SU-DHL-6 (cell line): Measurements from ENCODE around the gene HIVEP3.

ENCODE experiments used
- H2AFZ ChIP-seq: fragments of 200-600 bp; sonication (generic); 2 replicates; pipeline ENCODE4 v1.6.1; 2014; ENCODE audit warnings: low read depth, mild to moderate bottlenecking, moderate library complexity, mixed read lengths, antibody characterized with exemption, low read length; ENCODE audit not compliant: severe bottlenecking
- H3F3A ChIP-seq: fragments of 200-600 bp; shearing (Covaris generic); 2 replicates; pipeline ENCODE4 v1.6.0; 2016; ENCODE audit warnings: antibody characterized with exemption, mild to moderate bottlenecking; ENCODE audit not compliant: insufficient read depth
- H3K27ac ChIP-seq: fragments of 200-600 bp; sonication (generic); 2 replicates; pipeline ENCODE4 v1.5.1; 2016; ENCODE audit warnings: low read depth, mild to moderate bottlenecking, low read length, moderate library complexity, mixed read lengths
- H3K27me3 ChIP-seq: fragments of 200-600 bp; sonication (generic), shearing (Covaris generic); 2 replicates; pipeline ENCODE4 v1.6.0; 2014; ENCODE audit warnings: mild to moderate bottlenecking, low read length
- H3K36me3 ChIP-seq: fragments of 200-600 bp; sonication (generic); 2 replicates; pipeline ENCODE4 v1.6.1; 2014; ENCODE audit warnings: mild to moderate bottlenecking, low read length, mixed read lengths
- H3K4me2 ChIP-seq: fragments of 300-600, 200-600 bp; shearing (Covaris generic), sonication (generic); 2 replicates; pipeline ENCODE4 v1.6.0; 2014; ENCODE audit warnings: low read length, low read depth, mild to moderate bottlenecking; ENCODE audit not compliant: poor library complexity, severe bottlenecking
- H3K4me3 ChIP-seq: fragments of 200-600 bp; sonication (generic); 2 replicates; pipeline ENCODE4 v1.5.1; 2014; ENCODE audit warnings: antibody characterized with exemption, low read length, mild to moderate bottlenecking, mixed read lengths; ENCODE audit not compliant: insufficient read depth, poor library complexity, severe bottlenecking
- H3K79me2 ChIP-seq: fragments of 200-600 bp; sonication (generic); 2 replicates; pipeline ENCODE4 v1.6.1; 2014; ENCODE audit warnings: mild to moderate bottlenecking, low read length, moderate library complexity; ENCODE audit not compliant: insufficient read depth
- H3K9ac ChIP-seq: fragments of 200-600 bp; sonication (generic); 2 replicates; pipeline ENCODE4 v1.7.0; 2014; ENCODE audit warnings: mild to moderate bottlenecking, low read length
- H3K9me2 ChIP-seq: fragments of 200-600 bp; sonication (generic); replicated peaks from 2 replicates; pipeline ENCODE4 v1.6.1; 2014; ENCODE audit warnings: low read length; ENCODE audit not compliant: insufficient read depth
- H3K9me3 ChIP-seq: fragments of 200-600 bp; sonication (generic); 2 replicates; pipeline ENCODE4 v1.6.1; 2014; ENCODE audit warnings: low read length, mixed read lengths; ENCODE audit not compliant: insufficient read depth
- H4K20me1 ChIP-seq: fragments of 200-600 bp; sonication (generic); 2 replicates; pipeline ENCODE4 v1.6.1; 2014; ENCODE audit warnings: low read depth, mild to moderate bottlenecking, antibody characterized with exemption, low read length, moderate library complexity, mixed read lengths
- EZH2phosphoT487 ChIP-seq: fragments of 200-600 bp; sonication (generic), shearing (Covaris generic); conservative IDR thresholded peaks from 2 replicates; pipeline ENCODE4 v1.6.1; 2018; ENCODE audit warnings: mild to moderate bottlenecking, antibody characterized with exemption, low read length, moderate library complexity, mixed read lengths
- TF ChIP-seq, protein P1 (sequence below): fragments of 200-600 bp; sonication (generic); IDR thresholded peaks from one replicate; pipeline ENCODE4 v1.5.1; 2017; ENCODE audit warnings: antibody characterized with exemption, mild to moderate bottlenecking, low read length, moderate library complexity; ENCODE audit not compliant: insufficient read depth, poor library complexity, severe bottlenecking

HIVEP3 gene

DNA sequence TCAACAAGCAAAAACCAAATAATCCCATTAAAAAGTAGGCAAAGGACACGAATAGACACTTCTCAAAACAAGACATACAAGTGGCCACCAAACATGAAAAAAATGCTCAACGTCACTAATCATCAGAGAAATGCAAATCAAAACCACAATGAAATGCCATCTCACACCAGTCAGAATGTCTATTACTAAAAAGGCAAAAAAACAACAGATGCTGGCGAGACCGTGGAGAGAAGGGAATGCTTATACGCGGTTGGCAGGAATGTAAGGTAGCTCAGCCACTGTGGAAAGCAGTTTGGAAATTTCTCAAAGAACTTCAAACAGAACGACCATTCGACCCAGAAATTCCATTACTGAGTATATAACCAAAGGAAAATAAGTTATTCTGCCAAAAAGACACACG lies 289.2 kb downstream of the HIVEP3 start:
- Histone ChIP-seq H3K9me3 (no peaks in the 10 kb centered on the region), H2AFZ (no peak overlapping the region), H3K36me3 (no peaks in the 10 kb centered on the region), H3K9me2 (no peaks in the 10 kb centered on the region), H3K27me3 (no peaks in the 10 kb centered on the region), H3K9ac (no peak overlapping the region), H3K27ac (no peak overlapping the region), H3K4me2 (no peak overlapping the region), H3K4me3 (no peak overlapping the region), H3F3A (no peaks in the 10 kb centered on the region), H3K79me2 (no peaks in the 10 kb centered on the region), H4K20me1 (0 out of 2 replicates have a peak, but pooled peaks cover 2% of the 10 kb centered on the region)
- no peak for TF ChIP-seq EZH2phosphoT487
- TF ChIP-seq, protein P1, sequence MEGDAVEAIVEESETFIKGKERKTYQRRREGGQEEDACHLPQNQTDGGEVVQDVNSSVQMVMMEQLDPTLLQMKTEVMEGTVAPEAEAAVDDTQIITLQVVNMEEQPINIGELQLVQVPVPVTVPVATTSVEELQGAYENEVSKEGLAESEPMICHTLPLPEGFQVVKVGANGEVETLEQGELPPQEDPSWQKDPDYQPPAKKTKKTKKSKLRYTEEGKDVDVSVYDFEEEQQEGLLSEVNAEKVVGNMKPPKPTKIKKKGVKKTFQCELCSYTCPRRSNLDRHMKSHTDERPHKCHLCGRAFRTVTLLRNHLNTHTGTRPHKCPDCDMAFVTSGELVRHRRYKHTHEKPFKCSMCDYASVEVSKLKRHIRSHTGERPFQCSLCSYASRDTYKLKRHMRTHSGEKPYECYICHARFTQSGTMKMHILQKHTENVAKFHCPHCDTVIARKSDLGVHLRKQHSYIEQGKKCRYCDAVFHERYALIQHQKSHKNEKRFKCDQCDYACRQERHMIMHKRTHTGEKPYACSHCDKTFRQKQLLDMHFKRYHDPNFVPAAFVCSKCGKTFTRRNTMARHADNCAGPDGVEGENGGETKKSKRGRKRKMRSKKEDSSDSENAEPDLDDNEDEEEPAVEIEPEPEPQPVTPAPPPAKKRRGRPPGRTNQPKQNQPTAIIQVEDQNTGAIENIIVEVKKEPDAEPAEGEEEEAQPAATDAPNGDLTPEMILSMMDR = no peak

DNA sequence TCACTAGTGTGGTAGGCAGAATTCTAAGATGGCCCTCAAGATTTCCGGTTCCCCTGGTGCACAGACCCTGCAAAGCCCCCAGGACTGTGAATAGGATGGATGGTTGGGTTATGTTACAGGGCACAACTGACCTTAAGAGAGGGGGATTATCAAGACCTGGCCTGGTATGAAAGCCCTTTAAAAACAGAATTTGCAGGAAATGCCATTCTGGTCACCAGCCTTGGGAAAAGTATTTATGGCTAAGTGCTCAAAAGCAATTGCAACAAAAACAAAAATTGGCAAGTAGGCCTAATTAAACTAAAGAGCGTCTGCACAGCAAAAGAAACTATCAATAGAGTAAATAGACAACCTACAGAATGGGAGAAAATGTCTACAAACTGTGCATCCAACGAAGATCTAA lies 289.6 kb downstream of the HIVEP3 start:
- no peaks in the 10 kb centered on the region for H3K27me3 ChIP-seq
- no peak overlapping the region for H2AFZ ChIP-seq
- no peaks in the 10 kb centered on the region for H4K20me1 ChIP-seq
- H3K9me2 ChIP-seq = no peaks in the 10 kb centered on the region
- H3K9me3 ChIP-seq = no peaks in the 10 kb centered on the region
- H3K27ac ChIP-seq = no peak overlapping the region
- H3K9ac ChIP-seq = no peak overlapping the region
- TF ChIP-seq EZH2phosphoT487 = no peak
- TF ChIP-seq, protein P1 = no peak
- H3K79me2 ChIP-seq = no peaks in the 10 kb centered on the region
- H3K4me2 ChIP-seq = no peak overlapping the region
- H3F3A ChIP-seq = no peaks in the 10 kb centered on the region
- no peaks in the 10 kb centered on the region for H3K36me3 ChIP-seq
- no peak overlapping the region for H3K4me3 ChIP-seq

DNA sequence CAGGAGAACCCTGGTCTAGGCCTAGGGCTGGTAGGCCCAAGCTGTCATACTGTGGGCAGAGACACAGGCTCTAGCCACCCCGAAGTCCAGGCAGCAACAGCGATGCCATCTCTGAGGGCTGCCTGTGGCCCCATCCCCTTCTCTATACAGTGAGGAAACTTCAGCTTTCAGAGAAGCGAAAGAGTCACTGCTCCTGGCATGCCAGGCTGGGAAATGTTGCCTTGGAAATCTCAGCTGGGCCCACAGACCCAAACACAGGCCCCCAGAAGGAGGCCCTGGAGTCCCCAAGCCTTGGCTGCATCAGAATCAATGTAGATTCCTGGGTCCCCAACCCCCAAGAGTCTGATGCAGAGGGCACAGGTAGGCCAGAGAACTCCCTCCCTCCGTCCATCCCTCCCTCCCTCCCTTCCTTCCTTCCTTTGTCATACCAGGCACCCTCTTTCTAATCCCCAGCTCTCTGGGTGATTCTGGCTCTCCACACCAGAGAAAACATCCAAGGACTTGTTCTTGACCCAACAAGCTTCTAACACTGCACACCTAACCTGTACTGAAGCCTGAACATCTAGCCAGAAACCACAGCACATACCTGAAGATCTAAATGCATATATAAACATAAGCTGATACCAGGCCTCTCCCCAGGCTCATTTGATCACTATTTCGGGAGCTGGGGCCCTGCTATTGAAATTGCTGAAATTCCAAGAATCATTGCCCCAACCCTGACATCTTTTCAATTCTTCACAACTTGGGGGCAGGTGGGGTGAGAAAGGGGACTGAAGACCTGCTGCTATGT lies 291.0 kb downstream of the HIVEP3 start:
- Histone ChIP-seq H3K27me3 (no peaks in the 10 kb centered on the region), H3K36me3 (no peaks in the 10 kb centered on the region), H3K79me2 (no peaks in the 10 kb centered on the region), H3K9me2 (no peaks in the 10 kb centered on the region), H3K9me3 (no peaks in the 10 kb centered on the region), H3K27ac (no peak overlapping the region), H4K20me1 (no peaks in the 10 kb centered on the region), H3K4me3 (no peak overlapping the region), H2AFZ (no peak overlapping the region), H3K4me2 (no peak overlapping the region), H3K9ac (no peak overlapping the region), H3F3A (no peaks in the 10 kb centered on the region)
- TF ChIP-seq EZH2phosphoT487 = no peak
- TF ChIP-seq, protein P1 = no peak
